ENCODE results near the gene STPG1. TPM values are rescaled to one million over a fixed set of nuclear protein-coding genes. Genes with fewer than 3 reads are reported as not detected.

STPG1 gene
- total and polyA plus RNA-seq, 9 of the 15 experiments (the other 6 are each of a cell fraction or from before 2014, with no cell fraction given), result 5.0 to 11.9 (median 8.3) TPM

DNA sequence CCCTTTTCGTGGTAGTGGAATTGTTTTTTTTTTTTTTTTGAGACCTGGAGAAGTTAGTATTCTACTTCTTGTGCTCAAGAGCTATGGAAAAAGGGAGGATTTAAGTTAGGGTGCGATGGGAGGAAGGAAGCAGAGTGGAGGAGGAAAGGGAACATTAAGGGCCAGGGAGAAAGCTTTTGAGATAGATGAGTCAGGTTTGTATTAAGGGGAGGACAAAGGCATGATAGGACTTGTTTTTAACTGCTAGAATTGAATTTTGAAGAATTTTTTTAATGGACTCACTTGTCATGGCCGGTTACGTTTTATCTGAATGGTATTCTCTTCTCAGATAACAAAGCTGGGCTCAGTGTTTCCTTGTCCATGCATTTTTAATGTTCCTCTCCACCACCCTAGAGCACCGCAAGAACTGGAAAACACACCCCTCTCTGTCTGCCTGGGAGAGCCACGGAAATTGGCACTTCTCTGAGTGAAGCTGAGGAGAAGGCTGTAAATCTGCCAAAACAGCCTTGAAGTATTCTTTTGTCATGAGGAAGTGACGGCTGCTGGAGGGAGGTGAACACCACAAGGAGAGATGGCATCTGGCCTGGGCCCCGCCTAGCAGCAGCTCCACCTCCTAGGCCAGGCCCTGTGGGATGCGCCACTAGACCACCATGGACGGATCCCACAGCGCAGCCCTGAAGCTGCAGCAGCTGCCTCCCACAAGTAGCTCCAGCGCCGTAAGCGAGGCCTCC, 5.5 kb upstream of the STPG1 start:
- no peaks in the 10 kb centered on the region for H3K9me1 ChIP-seq (ENCODE audit: control insufficient read depth, insufficient read depth, low read length)
- ATAC-seq, result peak; percentile 63
- peak; percentile 85 for FAIRE-seq
- H3K79me2 ChIP-seq (ENCODE audit: control insufficient read depth, insufficient read depth, low read length), result peaks cover 31% of the 10 kb centered on the region
- H3K4me1 ChIP-seq (replicated peaks in 1 of 2; ENCODE audit: control insufficient read depth in 2 of 2, insufficient read depth in 2 of 2, low read length in 2 of 2), result peaks cover 38 to 48% of the 10 kb centered on the region in 2 experiments
- peak overlapping the region; percentile 54 for H3K27ac ChIP-seq (ENCODE audit: extremely low read depth, low read depth, low read length)
- POLR2A ChIA-PET, result interaction anchor here (0.6 to 1.6 kb wide), 11 partner anchors 9 to 358 kb away, joined by 3 to 6 read pairs (median 4); partner anchors contain the start of gene RCAN3
- no TSS peak for BruUV-seq (replicated peaks)
- peak; percentile 63 to 89 (median 72) for DNase-seq (ENCODE audit: extremely low read depth in 1 of 4, low spot score in 3 of 4)
- H3K4me3 ChIP-seq, result no peak overlapping the region
- intact Hi-C loops (cut with micrococcal nuclease), result loop anchor here (5.0 kb wide), 2 partner anchors 83 to 108 kb away; partner anchors contain the start of gene RCAN3
- CTCF ChIA-PET (ENCODE audit: low intra/inter-chr PET ratio), result no interaction called here
- peak overlapping the region; percentile 25 for H2AFZ ChIP-seq (ENCODE audit: low read depth, low read length)
- H4K20me1 ChIP-seq (replicated peaks; ENCODE audit: control insufficient read depth, insufficient read depth, low read length), result peaks cover 4% of the 10 kb centered on the region; the same call in 1 of the 2 replicates
- WGBS (ENCODE audit: insufficient coverage, low coverage, missing lambda C conversion rate), result 25% methylated on average over 14 of the region's 14 CpGs
- peak overlapping the region; percentile 61 for H3K9ac ChIP-seq (ENCODE audit: insufficient read depth in 1 of 2, low read depth in 2 of 2, low read length in 2 of 2)
- peaks cover 35% of the 10 kb centered on the region; the same call in 2 of the 3 replicates for H3K36me3 ChIP-seq (ENCODE audit: control insufficient read depth, insufficient read depth, low read length)
- no peaks in the 10 kb centered on the region for H3K9me3 ChIP-seq (replicated peaks; ENCODE audit: control insufficient read depth, insufficient read depth, low read depth, low read length)
- peak overlapping the region; percentile 88 for H3K4me2 ChIP-seq (ENCODE audit: insufficient read depth, low read length)
- in situ Hi-C loops (cut with MboI), result no loop called here
- no peaks in the 10 kb centered on the region for H3K27me3 ChIP-seq (ENCODE audit: control insufficient read depth in 2 of 2, insufficient read depth in 2 of 2, low read length in 2 of 2)
- TF ChIP-seq HDAC1 (IDR thresholded peaks at IDR 0.05) (peak in 1 of 2 experiments; percentile 15; a peak in 1 of 4 replicates), GATAD2A (IDR thresholded peaks at IDR 0.05) (no peak), E4F1 (CRISPR knock-in tag; IDR thresholded peaks at IDR 0.05; ENCODE audit: borderline replicate concordance) (no peak), ZBTB7A (IDR thresholded peaks at IDR 0.05; ENCODE audit: borderline replicate concordance, control insufficient read depth, low read depth, low read length) (peak; percentile 49; the same call in 1 of the 2 replicates), FOSL1 (tag; conservative IDR thresholded peaks at IDR 0.05) (peak; percentile 55), ZNF175 (CRISPR knock-in tag; IDR thresholded peaks at IDR 0.05; ENCODE audit: low read depth) (no peak), SPI1 (IDR thresholded peaks at IDR 0.05; ENCODE audit: borderline replicate concordance, low read depth, low read length) (peak; percentile 94), TBL1XR1 (IDR thresholded peaks at IDR 0.05; ENCODE audit: low read length in 2 of 2) (peak in 1 of 2 experiments; percentile 39; a peak in 1 of 4 replicates), YY1 (IDR thresholded peaks at IDR 0.05; ENCODE audit: borderline replicate concordance in 1 of 3, control insufficient read depth in 1 of 3, extremely low read depth in 1 of 3, insufficient read depth in 3 of 3, insufficient read length in 1 of 3, insufficient replicate concordance in 2 of 3, low read depth in 1 of 3, low read length in 2 of 3) (peak in 2 of 3 experiments; percentile 14 to 43), XRCC5 (IDR thresholded peaks at IDR 0.05; ENCODE audit: low read depth, low read length) (no peak), SRSF9 (IDR thresholded peaks at IDR 0.05; ENCODE audit: borderline replicate concordance, low read depth, low read length) (no peak)
- TF ChIP-seq, protein P1, sequence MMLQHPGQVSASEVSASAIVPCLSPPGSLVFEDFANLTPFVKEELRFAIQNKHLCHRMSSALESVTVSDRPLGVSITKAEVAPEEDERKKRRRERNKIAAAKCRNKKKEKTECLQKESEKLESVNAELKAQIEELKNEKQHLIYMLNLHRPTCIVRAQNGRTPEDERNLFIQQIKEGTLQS (IDR thresholded peaks at IDR 0.05), result no peak
- TF ChIP-seq, protein P1 (CRISPR knock-in tag; conservative IDR thresholded peaks at IDR 0.05), result no peak
- TF ChIP-seq, protein P2, sequence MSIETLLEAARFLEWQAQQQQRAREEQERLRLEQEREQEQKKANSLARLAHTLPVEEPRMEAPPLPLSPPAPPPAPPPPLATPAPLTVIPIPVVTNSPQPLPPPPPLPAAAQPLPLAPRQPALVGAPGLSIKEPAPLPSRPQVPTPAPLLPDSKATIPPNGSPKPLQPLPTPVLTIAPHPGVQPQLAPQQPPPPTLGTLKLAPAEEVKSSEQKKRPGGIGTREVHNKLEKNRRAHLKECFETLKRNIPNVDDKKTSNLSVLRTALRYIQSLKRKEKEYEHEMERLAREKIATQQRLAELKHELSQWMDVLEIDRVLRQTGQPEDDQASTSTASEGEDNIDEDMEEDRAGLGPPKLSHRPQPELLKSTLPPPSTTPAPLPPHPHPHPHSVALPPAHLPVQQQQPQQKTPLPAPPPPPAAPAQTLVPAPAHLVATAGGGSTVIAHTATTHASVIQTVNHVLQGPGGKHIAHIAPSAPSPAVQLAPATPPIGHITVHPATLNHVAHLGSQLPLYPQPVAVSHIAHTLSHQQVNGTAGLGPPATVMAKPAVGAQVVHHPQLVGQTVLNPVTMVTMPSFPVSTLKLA (conservative IDR thresholded peaks at IDR 0.05), result 0 out of 4 replicates have a peak, but pooled peaks of 1 of the 2 experiments have one; percentile 35
